ENCODE measurements around the gene PTGS2.
"Not testable (repeated sequence)": the region's sequence is repeated elsewhere in the genome, so short reads cannot be mapped to it uniquely, and the experiment has no call there.

The PTGS2 gene

GRCh38 chr1:186669784-186670183, 10.4 kb downstream of the PTGS2 start:
- DNase-seq, result not testable (repeated sequence)

GRCh38 chr1:186664217-186664616, 16.0 kb downstream of the PTGS2 start:
- DNase-seq, result not testable (repeated sequence)

DNA sequence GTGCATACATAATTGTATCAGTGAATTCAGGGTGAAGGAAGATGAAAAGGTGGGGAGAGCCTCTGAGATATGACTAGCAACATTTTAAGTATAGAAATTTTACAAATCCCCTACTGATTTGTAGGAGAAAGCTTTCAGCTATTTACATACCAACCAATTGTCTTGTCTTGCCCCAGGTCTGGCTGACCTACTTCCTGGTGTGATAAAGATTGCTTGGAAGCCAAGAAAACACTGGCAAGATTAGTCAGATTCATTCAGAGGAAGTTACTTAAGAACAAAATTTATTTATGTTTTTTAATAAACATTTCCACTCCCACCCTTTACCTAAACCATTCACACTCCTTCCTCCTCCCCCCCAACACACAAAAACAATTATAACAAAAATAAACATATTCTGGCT, 17.5 kb downstream of the PTGS2 start:
- no peak for DNase-seq

- no peak for DNase-seq
These were observed 20.3 kb downstream of the PTGS2 start for GRCh38 chr1:186659890-186660341.

GRCh38 chr1:186658999-186659398, 21.2 kb downstream of the PTGS2 start:
- DNase-seq, result no peak

GRCh38 chr1:186657481-186657880, 22.7 kb downstream of the PTGS2 start:
- DNase-seq, result no peak

DNA sequence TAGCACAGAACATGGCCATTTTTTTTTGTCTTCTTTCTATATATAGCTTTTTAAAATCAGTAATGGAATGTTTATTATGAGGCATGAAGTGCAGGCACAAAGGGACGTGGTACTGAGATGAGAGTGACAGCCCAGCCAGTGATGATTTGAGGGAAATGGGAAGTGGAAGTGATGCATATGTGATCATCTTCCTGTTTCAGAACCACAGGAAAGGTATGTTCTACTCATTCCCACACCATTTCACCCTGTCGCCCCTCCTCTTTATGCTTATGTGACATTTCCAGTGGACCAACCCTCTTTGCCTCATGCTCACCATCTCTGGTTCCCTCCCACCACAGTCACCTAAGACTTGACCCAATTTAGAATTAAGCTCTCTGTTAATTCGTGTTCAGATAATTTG, 24.3 kb downstream of the PTGS2 start:
- no peak for DNase-seq

GRCh38 chr1:186654741-186655140, 25.5 kb downstream of the PTGS2 start:
- DNase-seq, result no peak

- DNase-seq, result no peak
These were observed 26.9 kb downstream of the PTGS2 start for GRCh38 chr1:186653312-186653711.

- DNase-seq, result no peak
These were observed 31.6 kb downstream of the PTGS2 start for GRCh38 chr1:186648613-186649012.

GRCh38 chr1:186647985-186648384, 32.2 kb downstream of the PTGS2 start:
- not testable (repeated sequence) for DNase-seq

DNA sequence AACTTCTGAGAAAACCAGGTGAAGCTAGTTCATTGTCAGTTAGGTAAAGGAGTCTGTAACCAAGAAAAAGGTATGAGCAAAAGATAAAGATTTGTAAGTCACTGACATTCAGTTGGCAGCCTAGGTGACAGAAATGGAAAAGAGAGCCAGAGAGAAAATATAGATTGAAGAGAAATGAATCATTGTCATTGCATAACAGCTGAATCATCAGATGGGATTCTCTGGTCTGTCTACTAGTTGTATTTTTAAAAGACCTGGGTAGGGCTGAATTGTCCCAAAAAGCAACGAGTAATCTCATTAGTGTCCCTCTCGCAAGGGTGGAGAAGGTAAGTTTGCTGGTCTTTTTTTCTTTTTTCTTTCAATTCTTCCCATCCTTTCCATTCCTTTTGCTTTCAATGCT, 36.6 kb downstream of the PTGS2 start:
- no peak for DNase-seq

GRCh38 chr1:186637567-186637966, 42.7 kb downstream of the PTGS2 start:
- not testable (repeated sequence) for DNase-seq

DNA sequence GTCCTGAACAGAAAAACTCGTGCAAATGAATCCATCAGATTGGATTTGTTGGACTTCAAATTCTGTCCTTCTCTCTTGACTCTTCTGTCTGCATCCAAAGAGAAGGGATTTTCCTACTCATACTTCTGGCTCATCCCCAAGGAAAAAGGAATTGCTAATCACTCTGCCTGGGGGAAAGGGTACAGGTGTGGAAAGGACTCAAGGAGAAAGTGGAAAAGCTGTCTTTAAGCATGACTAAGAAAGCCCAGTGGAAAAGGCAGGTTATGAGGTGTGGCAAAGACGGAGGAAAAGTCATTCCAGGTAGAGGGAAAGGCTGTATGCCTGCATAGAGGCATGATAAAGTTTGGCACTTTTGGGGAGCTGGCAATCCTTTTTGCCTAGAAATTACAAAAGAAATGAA, 43.4 kb downstream of the PTGS2 start:
- DNase-seq, result no peak

DNA sequence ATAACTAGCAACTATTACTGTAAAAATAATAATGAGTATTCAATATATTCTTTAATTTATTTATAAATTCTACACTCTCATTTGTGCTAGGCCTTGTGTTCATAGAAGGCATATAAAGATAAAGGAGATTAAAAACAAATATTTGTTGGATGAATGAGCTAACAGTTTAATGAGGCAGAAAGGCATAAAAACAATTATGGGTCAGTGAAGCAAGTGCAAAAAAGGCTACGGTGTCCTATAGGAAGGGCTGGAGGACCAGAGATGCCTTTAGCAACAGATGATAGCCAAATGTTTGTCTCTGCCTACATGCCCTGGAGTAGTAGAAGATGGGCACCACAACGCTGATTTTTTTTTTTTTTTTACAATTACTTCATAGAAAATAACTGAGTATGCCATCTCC, 45.7 kb downstream of the PTGS2 start:
- DNase-seq, result no peak

DNA sequence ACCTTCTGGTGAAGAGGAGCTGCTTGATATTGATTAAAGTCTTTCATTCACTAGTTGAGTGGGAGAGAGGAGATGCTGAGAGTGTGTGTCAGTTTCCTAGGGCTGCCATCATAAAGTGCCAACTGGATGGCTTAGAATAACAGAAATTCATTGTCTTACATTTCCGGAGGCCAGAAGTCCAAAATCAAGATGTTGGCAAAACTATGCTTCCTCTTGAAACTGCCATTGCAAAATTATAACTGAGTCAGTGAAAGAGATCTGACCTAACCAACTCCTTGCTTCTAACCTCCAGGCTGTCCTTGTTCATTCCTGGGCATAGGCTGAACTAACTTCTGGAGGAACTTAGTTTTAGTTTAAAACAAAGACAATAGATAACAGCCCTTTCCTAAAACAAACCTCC, 47.1 kb downstream of the PTGS2 start:
- no peak for DNase-seq

DNA sequence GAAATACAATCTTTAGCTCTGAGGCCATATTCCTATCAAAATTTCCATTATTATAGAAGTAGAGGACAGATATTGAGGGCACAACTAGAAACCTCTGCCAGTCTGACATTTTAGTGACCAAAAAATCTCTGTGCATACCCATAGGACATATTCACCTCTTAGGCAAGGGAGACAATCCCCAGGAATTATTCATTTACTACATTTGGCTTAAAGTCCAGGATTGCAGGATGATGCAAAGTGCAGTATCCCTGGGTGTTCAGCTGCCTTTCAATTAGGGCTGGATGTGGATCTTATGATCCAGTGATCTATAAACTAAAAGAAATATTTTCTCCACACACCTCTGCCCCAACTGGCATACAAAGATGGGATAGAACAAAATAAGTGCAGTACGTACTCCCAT, 50.9 kb downstream of the PTGS2 start:
- no peak for DNase-seq

DNA sequence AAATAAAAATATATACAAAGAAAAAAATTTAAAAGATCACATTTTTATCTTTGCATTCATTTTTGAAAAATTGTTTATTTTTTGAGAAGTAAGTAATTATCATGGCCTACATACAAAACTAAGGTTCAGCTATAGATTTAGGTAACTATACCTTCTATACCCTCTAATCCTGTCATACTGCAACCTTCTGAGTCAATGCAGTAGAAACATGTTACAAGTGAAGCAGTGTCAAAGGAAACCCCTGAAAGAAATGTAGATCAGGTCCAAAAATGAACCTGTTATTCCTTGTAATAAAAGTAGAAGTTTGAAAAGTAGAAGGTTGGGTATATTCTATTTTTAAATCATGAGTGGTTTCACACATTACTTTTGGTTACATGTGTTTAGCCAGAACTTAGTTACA, 51.3 kb downstream of the PTGS2 start:
- DNase-seq, result no peak

DNA sequence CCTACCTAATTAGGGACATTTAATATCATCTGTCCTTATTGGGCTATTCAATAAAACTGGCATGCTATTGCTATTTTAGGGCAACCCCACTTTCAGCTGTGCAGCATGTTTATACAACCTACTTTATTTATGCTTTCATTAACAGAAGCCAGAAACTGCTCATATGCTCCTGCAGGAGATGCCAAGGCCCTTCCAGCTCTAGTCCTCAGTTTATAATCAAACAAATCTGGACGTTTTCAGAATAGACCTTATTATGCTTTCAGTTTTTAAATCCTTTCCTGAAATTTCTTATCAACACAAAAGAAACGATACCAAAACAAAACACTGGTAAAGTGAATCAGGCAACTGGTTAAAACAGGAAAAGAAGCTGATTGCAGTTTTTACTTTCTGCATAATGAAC, 53.2 kb downstream of the PTGS2 start:
- DNase-seq, result no peak

GRCh38 chr1:186626356-186626932, 53.8 kb downstream of the PTGS2 start:
- no peak for DNase-seq

DNA sequence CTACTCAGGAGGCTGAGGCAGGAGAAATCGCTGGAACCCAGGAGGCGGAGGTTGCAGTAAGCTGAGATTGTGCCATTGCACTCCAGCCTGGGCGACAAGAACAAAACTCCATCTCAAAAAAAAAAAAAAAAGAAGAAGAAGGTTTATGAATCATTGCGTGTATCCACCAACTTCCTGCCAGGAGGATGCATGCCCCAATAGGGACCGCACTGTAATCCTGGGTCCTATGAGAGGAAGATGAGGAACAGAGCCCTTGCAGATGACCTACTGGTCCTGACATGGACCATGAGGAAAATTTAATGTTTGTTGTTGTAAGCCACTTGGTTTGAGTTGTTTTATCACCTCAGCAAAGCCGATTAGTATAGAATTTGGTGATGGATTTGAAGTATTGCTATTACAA, 56.7 kb downstream of the PTGS2 start:
- no peak for DNase-seq

All from stimulated activated CD4-positive, alpha-beta T cell treated with anti-CD3 and anti-CD28 coated beads, Interleukin-1b, Interleukin-23, amount 100 ng/mL, for 48 hours (primary cell).